GM23338 (cell line): ENCODE results near the gene ILK. TPM values are rescaled to one million over a fixed set of nuclear protein-coding genes. Genes with fewer than 3 reads are reported as not detected.

Experiments
- ATAC-seq: fragments of 200-7000 bp; cut with Tn5 transposase; 3 replicates; pipeline ENCODE4 v1.9.1; 2020
- DNase-seq: peaks from one replicate; pipeline ENCODE4 v3.0.0-alpha.2; 2015; ENCODE audit warnings: low spot score
- H2AFZ ChIP-seq: fragments of 200-600 bp; sonication (generic); 2 replicates; pipeline ENCODE4 v1.8.0; 2016; ENCODE audit warnings: antibody characterized with exemption, mild to moderate bottlenecking, moderate library complexity
- H3F3A ChIP-seq: fragments of 200-600 bp; sonication (generic); replicated peaks from 2 replicates; pipeline ENCODE4 v1.8.0; 2017; ENCODE audit warnings: antibody characterized with exemption, mixed run types, low read depth
- H3K27ac ChIP-seq: fragments of 200-600 bp; sonication (generic); 2 replicates; pipeline ENCODE4 v1.6.1; 2016; ENCODE audit warnings: low read depth
- H3K27me3 ChIP-seq: fragments of 200-600 bp; sonication (generic); 2 replicates; pipeline ENCODE4 v1.8.0; 2016; ENCODE audit warnings: mild to moderate bottlenecking, mixed run types, moderate library complexity; ENCODE audit not compliant: insufficient read depth
- H3K36me3 ChIP-seq: fragments of 200-600 bp; sonication (generic); 2 replicates; pipeline ENCODE4 v1.8.0; 2016; ENCODE audit warnings: mild to moderate bottlenecking; ENCODE audit not compliant: insufficient read depth
- H3K4me1 ChIP-seq: fragments of 200-600 bp; sonication (generic); 2 replicates; pipeline ENCODE4 v1.8.0; 2016; ENCODE audit warnings: mild to moderate bottlenecking, moderate library complexity; ENCODE audit not compliant: insufficient read depth
- H3K4me2 ChIP-seq: fragments of 200-600 bp; sonication (generic); 2 replicates; pipeline ENCODE4 v1.7.1; 2017; ENCODE audit warnings: mixed run types
- H3K4me3 ChIP-seq: fragments of 200-600 bp; sonication (generic); 2 replicates; pipeline ENCODE4 v1.6.1; 2016; ENCODE audit warnings: mixed run types
- H3K79me2 ChIP-seq: fragments of 200-600 bp; sonication (generic); replicated peaks from 2 replicates; pipeline ENCODE4 v1.8.0; 2017; ENCODE audit warnings: mild to moderate bottlenecking; ENCODE audit not compliant: insufficient read depth
- H3K9me2 ChIP-seq: fragments of 200-600 bp; sonication (generic); 2 replicates; pipeline ENCODE4 v1.8.0; 2017; ENCODE audit not compliant: insufficient read depth
- H4K20me1 ChIP-seq: fragments of 200-600 bp; sonication (generic); replicated peaks from 2 replicates; pipeline ENCODE4 v1.8.0; 2017; ENCODE audit warnings: mild to moderate bottlenecking; ENCODE audit not compliant: insufficient read depth
- H3K27ac Mint-ChIP-seq: 2 replicates; pipeline ENCODE4 v1.8.0; 2020; ENCODE audit warnings: inconsistent platforms, mild to moderate bottlenecking, moderate library complexity, mixed read lengths
- H3K27me3 Mint-ChIP-seq: 3 replicates; pipeline ENCODE4 v1.8.0; 2022; ENCODE audit warnings: low read depth, mild to moderate bottlenecking, moderate library complexity, mixed read lengths, inconsistent platforms; ENCODE audit not compliant: insufficient read depth, poor library complexity
- H3K36me3 Mint-ChIP-seq: 3 replicates; pipeline ENCODE4 v1.8.0; 2021; ENCODE audit warnings: low read depth, mild to moderate bottlenecking, inconsistent platforms, moderate library complexity, mixed read lengths
- H3K4me1 Mint-ChIP-seq: 3 replicates; pipeline ENCODE4 v1.8.0; 2020; ENCODE audit warnings: mild to moderate bottlenecking, inconsistent platforms, mixed read lengths
- H3K4me3 Mint-ChIP-seq: 3 replicates; pipeline ENCODE4 v1.8.0; 2021; ENCODE audit warnings: moderate library complexity, mild to moderate bottlenecking, inconsistent platforms, mixed read lengths
- H3K9me3 Mint-ChIP-seq: 3 replicates; pipeline ENCODE4 v1.8.0; 2020; ENCODE audit warnings: moderate library complexity, mild to moderate bottlenecking, inconsistent platforms, mixed read lengths
- CREB1 ChIP-seq: fragments of 250-450 bp; sonication (Bioruptor Pico); IDR thresholded peaks from 2 replicates; pipeline ENCODE4 v1.5.0; 2020; ENCODE audit warnings: low read depth, mild to moderate bottlenecking, moderate library complexity
- EZH2 ChIP-seq: fragments of 200-600 bp; sonication (generic); IDR thresholded peaks from one replicate; pipeline ENCODE4 v1.8.0; 2017; ENCODE audit warnings: antibody characterized with exemption, mild to moderate bottlenecking, low read depth; ENCODE audit not compliant: unreplicated experiment
- EZH2phosphoT487 ChIP-seq: fragments of 200-600 bp; sonication (generic); IDR thresholded peaks from one replicate; pipeline ENCODE4 v1.8.1; 2018; ENCODE audit warnings: antibody characterized with exemption; ENCODE audit not compliant: unreplicated experiment
- NANOG ChIP-seq: IDR thresholded peaks from 2 replicates; pipeline ENCODE4 v1.6.1; 2016; ENCODE audit warnings: antibody characterized with exemption, borderline replicate concordance
- POLR2AphosphoS5 ChIP-seq: IDR thresholded peaks from 2 replicates; pipeline ENCODE4 v1.6.1; 2016; ENCODE audit warnings: antibody characterized with exemption, low read depth
- STAT1 ChIP-seq: IDR thresholded peaks from one replicate; pipeline ENCODE4 v1.6.1; 2016; ENCODE audit warnings: antibody characterized with exemption; ENCODE audit not compliant: unreplicated experiment
- ZNF114 ChIP-seq: fragments of 250-450 bp; sonication (Bioruptor Pico); IDR thresholded peaks from 2 replicates; pipeline ENCODE4 v1.5.0; 2020; ENCODE audit warnings: mild to moderate bottlenecking, moderate library complexity
- ZNF331 ChIP-seq: fragments of 250-450 bp; sonication (Bioruptor Pico); IDR thresholded peaks from 2 replicates; pipeline ENCODE4 v1.5.0; 2020; ENCODE audit warnings: low read depth, mild to moderate bottlenecking, moderate library complexity
- polyA plus RNA-seq: library from polyadenylated mRNA; unstranded; fragments of >200 nt; fragmentation: Nextera tagmentation; extraction: Ambion mirVana; gene quantifications from 2 replicates; pipeline ENCODE4 v1.2.1, GENCODE V29; 2016
- total RNA-seq: library from RNA; depleted of rRNA; stranded (reverse); fragments of >200 nt; shearing (Covaris generic); gene quantifications from 2 replicates; pipeline ENCODE4 v1.2.3, GENCODE V29; 2014
- TF ChIP-seq, protein P1 (sequence below): fragments of 250-450 bp; sonication (Bioruptor Pico); IDR thresholded peaks from 2 replicates; pipeline ENCODE4 v1.5.0; 2020; ENCODE audit warnings: mild to moderate bottlenecking, moderate library complexity
- TF ChIP-seq, protein P2 (sequence below): IDR thresholded peaks from 2 replicates; pipeline ENCODE4 v1.6.1; 2016; ENCODE audit warnings: antibody characterized with exemption

ILK gene
- total and polyA plus RNA-seq, 2 experiments from 2014 or later, result 62.6 to 91.0 TPM

DNA sequence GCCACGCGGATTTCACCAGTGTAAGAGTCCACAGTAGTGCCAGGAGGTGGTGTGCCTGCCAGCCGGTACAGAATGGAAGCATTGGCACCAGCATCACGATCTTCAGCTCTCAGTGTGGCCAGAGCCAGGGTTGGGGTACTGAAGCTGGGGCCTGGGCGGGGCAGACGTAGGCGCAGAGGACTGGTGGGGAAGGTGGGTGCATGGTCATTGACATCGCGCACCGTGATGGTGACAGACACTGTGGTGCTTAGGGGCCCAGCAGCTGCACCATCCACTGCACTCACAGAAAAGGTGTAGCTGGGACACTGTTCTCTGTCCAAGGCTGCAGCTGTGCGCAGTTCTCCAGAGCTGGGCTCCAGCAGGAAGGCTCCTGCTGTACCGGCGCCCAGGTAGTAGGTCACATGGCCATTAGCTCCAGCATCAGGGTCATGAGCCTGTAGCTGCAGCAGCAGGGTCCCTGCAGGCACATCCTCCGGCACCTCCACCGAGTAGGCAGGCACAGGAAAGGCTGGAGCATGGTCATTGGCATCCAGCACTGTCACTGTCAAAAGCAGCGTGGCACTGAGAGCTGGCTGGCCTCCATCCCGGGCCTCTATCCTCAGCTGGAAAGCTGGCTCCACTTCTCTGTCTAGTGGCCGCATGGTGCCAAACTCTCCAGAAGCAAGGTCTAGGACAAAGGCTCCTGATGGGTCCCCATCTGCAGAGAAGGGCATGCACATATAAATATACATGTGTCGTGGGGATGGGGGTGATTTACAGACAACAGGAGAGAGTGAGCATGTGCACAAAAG is 23.6 kb downstream of the ILK start:
- Histone ChIP-seq H3K4me3 (no peak overlapping the region), H3K4me1 (no peaks in the 10 kb centered on the region; the same call in 1 of the 2 replicates), H2AFZ (no peak overlapping the region), H4K20me1 (no peaks in the 10 kb centered on the region), H3K4me2 (no peak overlapping the region), H3K36me3 (no peaks in the 10 kb centered on the region), H3K9me2 (no peaks in the 10 kb centered on the region), H3F3A (no peaks in the 10 kb centered on the region; the same call in 1 of the 2 replicates), H3K27me3 (peaks cover 40% of the 10 kb centered on the region), H3K27ac (no peak overlapping the region), H3K79me2 (no peaks in the 10 kb centered on the region)
- Mint-ChIP-seq H3K4me1 (peaks cover 9% of the 10 kb centered on the region), H3K27me3 (peaks cover 38% of the 10 kb centered on the region), H3K9me3 (no peaks in the 10 kb centered on the region; the same call in 2 of the 3 replicates), H3K4me3 (no peak overlapping the region), H3K36me3 (peaks cover 13% of the 10 kb centered on the region), H3K27ac (no peak overlapping the region)
- TF ChIP-seq EZH2 (no peak), STAT1 (no peak), NANOG (no peak), EZH2phosphoT487 (no peak), ZNF331 (no peak), CREB1 (no peak), ZNF114 (CRISPR knock-in tag) (no peak), POLR2AphosphoS5 (no peak)
- TF ChIP-seq, protein P1, sequence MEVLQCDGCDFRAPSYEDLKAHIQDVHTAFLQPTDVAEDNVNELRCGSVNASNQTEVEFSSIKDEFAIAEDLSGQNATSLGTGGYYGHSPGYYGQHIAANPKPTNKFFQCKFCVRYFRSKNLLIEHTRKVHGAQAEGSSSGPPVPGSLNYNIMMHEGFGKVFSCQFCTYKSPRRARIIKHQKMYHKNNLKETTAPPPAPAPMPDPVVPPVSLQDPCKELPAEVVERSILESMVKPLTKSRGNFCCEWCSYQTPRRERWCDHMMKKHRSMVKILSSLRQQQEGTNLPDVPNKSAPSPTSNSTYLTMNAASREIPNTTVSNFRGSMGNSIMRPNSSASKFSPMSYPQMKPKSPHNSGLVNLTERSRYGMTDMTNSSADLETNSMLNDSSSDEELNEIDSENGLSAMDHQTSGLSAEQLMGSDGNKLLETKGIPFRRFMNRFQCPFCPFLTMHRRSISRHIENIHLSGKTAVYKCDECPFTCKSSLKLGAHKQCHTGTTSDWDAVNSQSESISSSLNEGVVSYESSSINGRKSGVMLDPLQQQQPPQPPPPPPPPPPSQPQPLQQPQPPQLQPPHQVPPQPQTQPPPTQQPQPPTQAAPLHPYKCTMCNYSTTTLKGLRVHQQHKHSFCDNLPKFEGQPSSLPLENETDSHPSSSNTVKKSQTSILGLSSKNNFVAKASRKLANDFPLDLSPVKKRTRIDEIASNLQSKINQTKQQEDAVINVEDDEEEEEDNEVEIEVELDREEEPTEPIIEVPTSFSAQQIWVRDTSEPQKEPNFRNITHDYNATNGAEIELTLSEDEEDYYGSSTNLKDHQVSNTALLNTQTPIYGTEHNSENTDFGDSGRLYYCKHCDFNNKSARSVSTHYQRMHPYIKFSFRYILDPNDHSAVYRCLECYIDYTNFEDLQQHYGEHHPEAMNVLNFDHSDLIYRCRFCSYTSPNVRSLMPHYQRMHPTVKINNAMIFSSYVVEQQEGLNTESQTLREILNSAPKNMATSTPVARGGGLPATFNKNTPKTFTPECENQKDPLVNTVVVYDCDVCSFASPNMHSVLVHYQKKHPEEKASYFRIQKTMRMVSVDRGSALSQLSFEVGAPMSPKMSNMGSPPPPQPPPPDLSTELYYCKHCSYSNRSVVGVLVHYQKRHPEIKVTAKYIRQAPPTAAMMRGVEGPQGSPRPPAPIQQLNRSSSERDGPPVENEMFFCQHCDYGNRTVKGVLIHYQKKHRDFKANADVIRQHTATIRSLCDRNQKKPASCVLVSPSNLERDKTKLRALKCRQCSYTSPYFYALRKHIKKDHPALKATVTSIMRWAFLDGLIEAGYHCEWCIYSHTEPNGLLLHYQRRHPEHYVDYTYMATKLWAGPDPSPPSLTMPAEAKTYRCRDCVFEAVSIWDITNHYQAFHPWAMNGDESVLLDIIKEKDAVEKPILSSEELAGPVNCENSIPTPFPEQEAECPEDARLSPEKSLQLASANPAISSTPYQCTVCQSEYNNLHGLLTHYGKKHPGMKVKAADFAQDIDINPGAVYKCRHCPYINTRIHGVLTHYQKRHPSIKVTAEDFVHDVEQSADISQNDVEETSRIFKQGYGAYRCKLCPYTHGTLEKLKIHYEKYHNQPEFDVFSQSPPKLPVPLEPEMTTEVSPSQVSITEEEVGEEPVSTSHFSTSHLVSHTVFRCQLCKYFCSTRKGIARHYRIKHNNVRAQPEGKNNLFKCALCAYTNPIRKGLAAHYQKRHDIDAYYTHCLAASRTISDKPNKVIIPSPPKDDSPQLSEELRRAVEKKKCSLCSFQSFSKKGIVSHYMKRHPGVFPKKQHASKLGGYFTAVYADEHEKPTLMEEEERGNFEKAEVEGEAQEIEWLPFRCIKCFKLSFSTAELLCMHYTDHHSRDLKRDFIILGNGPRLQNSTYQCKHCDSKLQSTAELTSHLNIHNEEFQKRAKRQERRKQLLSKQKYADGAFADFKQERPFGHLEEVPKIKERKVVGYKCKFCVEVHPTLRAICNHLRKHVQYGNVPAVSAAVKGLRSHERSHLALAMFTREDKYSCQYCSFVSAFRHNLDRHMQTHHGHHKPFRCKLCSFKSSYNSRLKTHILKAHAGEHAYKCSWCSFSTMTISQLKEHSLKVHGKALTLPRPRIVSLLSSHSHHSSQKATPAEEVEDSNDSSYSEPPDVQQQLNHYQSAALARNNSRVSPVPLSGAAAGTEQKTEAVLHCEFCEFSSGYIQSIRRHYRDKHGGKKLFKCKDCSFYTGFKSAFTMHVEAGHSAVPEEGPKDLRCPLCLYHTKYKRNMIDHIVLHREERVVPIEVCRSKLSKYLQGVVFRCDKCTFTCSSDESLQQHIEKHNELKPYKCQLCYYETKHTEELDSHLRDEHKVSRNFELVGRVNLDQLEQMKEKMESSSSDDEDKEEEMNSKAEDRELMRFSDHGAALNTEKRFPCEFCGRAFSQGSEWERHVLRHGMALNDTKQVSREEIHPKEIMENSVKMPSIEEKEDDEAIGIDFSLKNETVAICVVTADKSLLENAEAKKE, result no peak
- TF ChIP-seq, protein P2, sequence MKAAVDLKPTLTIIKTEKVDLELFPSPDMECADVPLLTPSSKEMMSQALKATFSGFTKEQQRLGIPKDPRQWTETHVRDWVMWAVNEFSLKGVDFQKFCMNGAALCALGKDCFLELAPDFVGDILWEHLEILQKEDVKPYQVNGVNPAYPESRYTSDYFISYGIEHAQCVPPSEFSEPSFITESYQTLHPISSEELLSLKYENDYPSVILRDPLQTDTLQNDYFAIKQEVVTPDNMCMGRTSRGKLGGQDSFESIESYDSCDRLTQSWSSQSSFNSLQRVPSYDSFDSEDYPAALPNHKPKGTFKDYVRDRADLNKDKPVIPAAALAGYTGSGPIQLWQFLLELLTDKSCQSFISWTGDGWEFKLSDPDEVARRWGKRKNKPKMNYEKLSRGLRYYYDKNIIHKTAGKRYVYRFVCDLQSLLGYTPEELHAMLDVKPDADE, result no peak
- no peak for DNase-seq
- no peak for ATAC-seq
